ENCODE results near the gene ADAMTS2.

DNA sequence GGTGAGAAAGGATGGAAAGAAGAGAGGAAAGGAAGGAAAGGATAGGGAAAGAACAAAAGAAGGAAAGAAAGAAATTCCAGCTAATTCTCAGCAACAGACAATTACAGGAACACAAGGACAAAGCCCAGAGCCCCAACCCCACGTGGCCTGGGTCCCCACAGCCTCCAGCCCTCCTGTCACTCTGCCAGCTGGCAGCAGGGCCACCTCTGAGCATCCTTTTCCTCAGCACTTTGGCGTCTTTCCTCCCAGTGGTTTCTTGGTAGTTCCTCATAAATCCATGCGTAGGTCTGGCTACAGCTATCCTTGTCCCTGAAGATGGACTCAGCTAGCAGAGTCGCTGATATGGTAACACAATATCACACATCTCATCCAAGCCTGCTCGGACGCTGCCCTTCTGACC lies 28.3 kb downstream of the ADAMTS2 start:
- no peak for TF ChIP-seq EZH2 (IDR thresholded peaks at IDR 0.05; ENCODE audit: low read length, unreplicated experiment)
- TF ChIP-seq, protein P1, sequence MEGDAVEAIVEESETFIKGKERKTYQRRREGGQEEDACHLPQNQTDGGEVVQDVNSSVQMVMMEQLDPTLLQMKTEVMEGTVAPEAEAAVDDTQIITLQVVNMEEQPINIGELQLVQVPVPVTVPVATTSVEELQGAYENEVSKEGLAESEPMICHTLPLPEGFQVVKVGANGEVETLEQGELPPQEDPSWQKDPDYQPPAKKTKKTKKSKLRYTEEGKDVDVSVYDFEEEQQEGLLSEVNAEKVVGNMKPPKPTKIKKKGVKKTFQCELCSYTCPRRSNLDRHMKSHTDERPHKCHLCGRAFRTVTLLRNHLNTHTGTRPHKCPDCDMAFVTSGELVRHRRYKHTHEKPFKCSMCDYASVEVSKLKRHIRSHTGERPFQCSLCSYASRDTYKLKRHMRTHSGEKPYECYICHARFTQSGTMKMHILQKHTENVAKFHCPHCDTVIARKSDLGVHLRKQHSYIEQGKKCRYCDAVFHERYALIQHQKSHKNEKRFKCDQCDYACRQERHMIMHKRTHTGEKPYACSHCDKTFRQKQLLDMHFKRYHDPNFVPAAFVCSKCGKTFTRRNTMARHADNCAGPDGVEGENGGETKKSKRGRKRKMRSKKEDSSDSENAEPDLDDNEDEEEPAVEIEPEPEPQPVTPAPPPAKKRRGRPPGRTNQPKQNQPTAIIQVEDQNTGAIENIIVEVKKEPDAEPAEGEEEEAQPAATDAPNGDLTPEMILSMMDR (conservative IDR thresholded peaks at IDR 0.05; ENCODE audit: low read depth, low read length): no peak
